HG03045 (cell line): ENCODE measurements around the gene IL23A.
"Not testable (repeated sequence)": the region's sequence is repeated elsewhere in the genome, so short reads cannot be mapped to it uniquely, and the experiment has no call there.

Experiments used
- ATAC-seq: cut with Tn5 transposase; IDR thresholded peaks from one replicate; pipeline ENCODE4 v1.9.1; 2021; ENCODE audit warnings: mild to moderate bottlenecking, moderate library complexity; ENCODE audit not compliant: unreplicated experiment

Gene IL23A, protein sequence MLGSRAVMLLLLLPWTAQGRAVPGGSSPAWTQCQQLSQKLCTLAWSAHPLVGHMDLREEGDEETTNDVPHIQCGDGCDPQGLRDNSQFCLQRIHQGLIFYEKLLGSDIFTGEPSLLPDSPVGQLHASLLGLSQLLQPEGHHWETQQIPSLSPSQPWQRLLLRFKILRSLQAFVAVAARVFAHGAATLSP

DNA sequence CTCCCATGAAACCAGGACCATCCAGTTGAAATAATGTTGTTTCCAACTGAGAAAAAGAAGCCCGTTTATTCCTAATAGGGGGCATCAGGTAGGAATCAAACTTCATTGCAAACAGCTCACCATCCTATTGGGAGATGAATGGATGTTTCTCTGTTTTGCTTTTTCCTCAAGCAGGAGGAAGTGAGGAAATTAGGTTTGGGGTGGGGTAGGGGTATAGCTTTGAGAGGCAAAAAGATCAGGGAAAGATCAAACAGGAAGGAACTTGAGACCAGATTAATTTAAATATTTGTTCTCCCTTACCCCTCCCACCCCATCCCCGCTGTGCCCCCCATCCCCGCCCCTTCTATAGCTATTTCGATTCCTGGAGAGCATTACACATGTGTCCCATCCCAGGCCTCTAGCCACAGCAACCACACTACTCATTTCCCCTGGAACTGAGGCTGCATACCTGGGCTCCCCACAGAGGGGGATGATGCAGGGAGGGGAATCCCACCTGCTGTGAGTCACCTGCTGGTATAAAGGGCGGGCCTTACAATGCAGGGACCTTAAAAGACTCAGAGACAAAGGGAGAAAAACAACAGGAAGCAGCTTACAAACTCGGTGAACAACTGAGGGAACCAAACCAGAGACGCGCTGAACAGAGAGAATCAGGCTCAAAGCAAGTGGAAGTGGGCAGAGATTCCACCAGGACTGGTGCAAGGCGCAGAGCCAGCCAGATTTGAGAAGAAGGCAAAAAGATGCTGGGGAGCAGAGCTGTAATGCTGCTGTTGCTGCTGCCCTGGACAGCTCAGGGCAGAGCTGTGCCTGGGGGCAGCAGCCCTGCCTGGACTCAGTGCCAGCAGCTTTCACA lies at the start of gene IL23A:
IL23A (plus strand) TSS at position 577 of the 850 bp plus-strand sequence; CDS start at position 738, 161 bp downstream.
- ATAC-seq = no peak

DNA sequence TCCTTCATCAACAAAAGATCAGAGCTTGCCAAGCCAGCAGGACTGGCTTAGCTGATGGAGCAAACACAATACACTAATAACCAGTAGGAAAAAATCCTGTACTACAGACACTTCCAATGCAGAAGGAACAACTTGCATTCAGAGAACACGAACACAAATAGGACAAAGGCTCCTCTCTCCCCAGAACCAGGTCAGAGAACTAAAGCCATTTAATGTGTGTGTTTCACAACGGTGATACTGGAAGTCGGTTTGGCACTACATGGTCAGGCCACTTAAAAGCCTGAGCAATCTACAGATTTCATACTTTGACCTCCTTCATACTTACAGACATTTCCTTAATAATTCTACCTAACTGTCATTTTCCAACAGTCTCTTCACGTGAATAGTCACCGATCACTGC lies 44.9 kb upstream of the IL23A start:
- ATAC-seq = no peak

DNA sequence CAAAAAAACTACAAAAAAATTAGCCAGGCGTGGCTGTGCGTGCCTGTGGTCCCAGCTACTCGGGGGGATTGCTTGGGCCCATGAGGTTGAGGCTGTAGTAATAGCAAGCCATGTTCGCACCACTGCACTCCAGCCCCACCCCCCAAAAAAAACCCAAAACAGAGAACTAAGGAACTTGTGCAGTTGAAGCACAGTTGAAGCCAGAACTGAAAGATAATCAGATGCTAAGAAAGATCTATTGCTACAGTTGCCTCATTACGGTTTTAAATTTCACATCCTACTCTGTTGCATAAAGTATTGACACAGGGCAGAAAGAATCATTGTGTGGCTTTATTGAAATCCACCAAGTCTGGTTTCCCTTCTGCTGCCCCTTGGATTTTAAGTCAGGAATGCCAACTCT lies 42.4 kb upstream of the IL23A start:
- no peak for ATAC-seq

DNA sequence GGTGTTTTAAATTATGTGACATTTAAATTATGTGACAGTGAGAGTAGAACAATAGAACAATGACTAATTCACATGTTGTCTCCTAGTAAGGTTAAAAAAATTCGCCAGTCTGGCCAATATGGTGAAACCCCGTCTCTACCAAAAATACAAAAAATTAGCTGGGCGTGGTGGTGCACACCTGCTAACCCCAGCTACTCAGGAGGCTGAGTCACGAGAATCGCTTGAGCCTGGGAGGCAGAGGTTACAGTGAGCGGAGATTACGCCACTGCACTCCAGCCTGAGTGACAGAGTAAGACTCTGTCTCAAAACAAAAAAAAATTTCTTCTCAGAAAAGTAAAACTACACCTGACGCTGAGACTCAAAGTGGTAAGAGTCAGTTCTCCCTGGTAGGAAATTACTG lies 41.3 kb upstream of the IL23A start:
- no peak for ATAC-seq

DNA sequence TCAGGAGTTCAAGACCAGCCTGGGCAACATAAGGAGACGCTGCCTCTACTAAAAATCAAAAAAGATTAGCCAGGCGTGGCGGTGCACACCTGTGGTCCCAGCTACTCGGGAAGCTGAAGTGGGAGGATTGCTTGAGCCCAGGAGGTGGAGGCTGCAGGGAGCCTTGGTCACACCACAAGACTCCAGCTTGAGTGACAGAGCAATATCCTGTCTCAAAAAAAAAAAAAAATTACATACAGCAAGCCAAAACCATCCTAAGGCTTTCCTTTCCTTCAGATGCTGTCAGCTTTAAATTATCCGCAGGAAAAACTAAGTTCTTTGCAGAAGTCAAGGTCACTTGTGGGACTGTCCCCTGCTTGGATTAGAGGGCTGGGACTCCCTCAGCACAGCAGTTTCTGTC lies 39.9 kb upstream of the IL23A start:
- no peak for ATAC-seq

DNA sequence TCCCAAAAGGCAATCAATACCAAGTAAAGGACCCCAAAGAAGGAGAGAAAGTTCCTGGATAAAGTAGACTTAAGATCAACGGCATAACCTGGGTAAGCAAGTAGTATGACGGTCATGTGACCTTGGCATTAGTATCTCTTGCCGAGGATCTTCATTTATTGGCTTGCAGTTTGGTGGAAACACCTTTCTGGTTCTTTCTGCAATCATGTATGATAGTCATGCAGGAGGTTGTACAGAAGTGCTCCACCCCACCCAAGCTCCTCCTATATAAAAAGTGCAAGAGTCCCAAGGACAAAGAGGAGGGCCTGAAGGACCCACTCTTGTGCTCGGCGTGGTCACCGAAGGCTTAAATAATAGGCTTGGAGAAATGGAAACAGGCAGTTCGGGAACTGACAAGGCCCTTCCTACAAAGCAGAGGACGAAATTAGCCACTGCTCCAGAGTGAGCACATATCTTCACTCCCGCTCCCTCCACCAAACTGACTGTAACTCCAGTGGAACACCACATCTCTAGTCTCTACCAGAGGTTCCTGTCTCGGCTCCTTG lies 39.3 kb upstream of the IL23A start:
- no peak for ATAC-seq

DNA sequence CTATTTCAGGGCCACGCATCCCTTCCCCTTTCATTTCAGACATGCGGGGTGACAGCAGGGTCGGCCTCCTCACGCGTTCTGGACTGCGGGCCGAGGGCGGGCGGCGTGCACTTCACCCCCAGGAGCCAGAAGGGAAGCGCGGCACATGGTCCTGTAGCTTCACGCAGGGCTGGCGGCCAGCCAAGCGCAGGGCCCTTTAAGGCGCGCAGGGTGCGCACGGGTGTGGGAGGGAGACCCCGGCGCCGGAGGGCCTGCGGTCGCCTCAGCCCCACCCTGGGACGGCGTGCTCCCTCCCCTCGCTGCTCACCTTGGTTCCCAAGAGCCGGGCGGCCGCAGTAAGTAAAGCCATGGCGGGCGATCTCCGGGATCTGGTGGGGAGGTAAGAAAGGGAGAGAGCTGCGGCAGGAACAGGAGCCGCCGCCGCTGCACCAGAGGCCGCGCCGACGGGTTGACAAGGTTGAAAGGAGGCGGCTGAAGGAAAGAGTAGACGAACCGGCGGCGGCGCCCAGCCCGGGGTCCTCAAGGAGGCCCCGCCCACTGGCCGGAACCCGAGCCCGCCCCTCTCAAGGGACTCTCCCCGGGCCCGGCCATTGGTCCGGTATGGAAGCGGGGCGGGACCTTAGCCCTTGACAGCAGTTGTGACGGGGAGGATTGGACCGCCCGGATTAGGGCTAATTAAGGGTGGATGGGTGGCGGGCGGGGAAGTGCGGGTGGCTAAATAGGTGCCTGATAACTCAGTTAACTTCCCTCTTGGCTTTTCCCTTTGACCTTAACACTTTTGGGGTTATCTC lies 38.6 kb upstream of the IL23A start, which contains the start of gene CS:
CS (minus strand) TSS at position 478 of the 791 bp plus-strand sequence; CDS start at position 349, 129 bp downstream.
- peak; percentile 95 for ATAC-seq

DNA sequence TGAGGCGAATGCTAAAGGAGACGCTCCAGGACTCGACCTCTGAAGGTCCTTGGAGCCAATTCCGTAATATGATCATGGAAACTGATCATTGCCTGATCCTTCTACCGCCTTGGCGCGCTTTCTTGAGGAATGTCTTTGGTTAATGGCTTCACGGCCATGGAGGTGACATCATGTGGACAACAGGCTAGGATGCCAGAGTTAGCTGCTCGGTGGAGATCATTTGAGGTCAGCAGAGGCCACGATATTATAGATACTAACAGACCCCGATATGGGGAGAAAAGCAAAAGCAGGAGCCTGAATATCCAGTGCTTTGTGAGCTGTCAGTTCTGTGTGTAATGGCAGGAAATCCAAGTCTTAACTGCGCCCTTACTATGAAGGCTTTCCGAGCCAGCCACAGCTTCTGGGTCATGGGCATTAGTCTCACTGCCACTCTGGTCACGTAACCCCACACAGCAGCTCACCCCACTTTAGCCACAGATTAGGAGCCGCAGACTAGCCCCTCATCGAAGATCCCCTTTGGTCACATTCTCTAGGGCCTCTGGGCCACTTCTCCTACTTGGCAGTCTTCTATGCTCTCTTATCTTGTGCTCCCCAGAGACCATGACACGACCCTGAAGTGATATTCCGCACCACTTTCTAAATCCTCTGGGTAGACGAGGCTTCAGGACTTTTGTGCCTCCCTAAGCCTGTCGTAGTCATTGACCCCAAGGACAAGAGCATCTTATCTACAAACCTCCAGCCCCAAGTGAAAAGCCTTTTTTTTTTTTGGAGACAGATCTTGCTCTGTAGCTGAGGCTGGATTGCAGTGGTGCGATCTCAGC lies 37.8 kb upstream of the IL23A start:
- ATAC-seq = no peak

DNA sequence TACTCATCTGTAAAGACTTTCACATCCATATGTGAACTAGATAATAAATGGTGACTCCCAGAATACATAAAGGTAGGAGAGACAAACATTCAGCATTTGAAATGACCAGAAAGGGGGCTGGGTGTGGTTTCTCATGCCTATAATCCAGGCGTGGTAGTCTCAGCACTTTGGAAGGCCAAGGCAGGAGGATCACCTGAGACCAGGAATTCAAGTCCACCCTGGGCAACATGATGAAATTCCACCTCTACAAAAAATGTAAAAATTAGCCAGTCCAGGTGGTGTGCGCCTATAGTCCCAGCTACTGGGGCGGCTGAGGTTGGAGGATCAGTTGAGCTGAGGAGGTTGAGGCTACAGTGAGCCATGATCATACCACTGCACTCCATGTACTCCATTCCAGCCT lies 34.4 kb upstream of the IL23A start:
- no peak for ATAC-seq

DNA sequence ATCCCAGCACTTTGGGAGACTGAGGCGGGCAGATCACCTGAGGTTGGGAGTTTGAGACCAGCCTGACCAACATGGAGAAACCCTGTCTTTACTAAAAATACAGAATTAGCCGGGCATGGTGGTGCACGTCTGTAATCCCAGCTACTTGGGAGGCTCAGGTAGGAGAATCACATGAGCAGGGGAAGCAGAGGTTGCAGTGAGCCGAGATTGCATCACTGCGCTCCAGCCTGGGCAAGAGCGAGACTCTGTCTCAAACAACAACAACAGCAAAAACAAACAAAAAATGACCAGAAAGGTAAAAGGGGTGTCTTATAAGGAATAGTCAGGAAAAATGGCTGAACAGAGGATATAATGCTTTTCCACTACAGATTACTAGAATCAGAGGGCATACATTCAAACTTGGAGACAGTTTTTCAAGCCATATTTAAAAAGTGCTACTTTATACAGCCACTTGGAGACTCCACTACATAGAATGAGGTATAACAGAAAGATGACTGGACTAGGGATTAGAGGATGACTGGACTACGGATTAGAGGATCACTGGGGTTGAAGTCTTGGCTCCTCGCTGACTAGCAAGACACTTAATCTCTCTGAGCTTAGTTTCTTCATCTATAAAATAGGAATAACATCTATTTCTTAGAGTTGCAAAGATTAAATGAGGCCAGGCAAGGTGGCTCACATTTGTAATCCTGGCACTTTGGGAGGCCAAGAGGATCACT lies 33.7 kb upstream of the IL23A start:
- ATAC-seq = no peak

DNA sequence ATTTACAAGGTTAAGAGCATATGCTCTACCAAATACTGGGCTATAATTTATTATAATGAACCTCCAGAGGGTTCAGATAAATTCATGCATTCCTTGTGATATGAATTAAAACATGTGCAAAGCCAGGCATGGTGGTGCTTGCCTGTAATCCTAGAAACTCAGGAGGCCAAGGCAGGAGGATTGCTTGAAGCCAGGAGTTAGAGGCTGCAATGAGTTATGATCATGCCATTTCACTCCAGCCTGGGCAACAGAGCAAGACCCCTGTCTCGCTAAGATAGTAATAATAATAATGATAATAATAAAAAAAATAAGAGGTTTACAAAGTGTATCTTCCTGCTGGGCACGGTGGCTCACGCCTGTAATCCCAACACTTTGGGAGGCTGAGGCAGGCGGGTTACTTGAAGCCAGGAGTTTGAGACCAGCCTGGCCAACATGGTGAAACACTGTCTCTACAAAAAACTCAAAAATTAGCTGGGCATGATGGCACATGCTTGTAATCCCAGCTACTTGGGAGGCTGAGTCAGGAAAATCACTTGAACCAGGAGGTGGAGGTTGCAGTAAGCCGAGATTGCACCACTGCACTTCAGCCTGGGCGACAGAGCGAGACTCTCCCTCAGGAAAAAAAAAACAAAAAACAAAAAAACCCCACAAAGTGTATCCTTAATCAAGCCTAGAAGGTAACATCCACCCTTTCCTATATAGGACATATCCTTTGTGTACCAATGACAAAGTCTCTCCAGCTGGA lies 31.3 kb upstream of the IL23A start:
- ATAC-seq = no peak

DNA sequence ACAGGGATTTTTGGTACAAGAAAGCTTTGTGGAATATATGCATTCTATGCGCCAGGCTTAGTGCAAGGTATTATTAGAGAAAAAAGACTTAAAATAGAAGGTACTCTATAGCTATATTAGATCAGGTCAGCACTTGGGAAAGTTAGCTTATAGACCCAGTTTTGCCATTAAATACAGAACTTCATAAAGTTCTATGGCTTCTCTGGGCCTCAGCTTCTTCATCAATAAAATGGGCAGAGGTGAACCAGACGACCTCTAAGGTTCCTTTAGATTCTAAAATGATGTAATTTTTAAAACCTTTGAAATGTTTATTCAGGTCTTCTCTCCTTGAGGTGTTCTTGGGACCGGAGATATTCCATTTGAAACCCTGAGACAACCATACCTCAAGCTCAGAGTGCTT lies 30.0 kb upstream of the IL23A start:
- no peak for ATAC-seq

DNA sequence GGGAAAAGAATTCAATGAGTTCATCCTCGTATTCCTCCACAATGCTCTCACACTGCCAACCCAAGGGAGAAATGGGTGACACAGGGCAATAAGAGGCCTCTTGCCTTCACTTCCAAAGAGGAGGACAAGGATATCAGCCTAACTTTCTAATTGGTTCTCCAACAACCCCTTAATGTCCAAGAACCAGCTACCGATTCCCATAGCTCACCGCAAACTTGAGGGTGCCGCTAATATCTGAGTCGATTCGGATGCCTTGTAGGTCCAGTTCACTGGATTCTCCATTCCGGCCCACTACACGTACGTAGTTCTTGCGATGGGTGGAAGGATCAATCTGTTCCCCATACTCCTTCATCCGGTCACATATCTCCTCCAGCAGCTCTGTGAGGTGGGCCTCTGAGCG lies 27.7 kb upstream of the IL23A start:
- no peak for ATAC-seq

DNA sequence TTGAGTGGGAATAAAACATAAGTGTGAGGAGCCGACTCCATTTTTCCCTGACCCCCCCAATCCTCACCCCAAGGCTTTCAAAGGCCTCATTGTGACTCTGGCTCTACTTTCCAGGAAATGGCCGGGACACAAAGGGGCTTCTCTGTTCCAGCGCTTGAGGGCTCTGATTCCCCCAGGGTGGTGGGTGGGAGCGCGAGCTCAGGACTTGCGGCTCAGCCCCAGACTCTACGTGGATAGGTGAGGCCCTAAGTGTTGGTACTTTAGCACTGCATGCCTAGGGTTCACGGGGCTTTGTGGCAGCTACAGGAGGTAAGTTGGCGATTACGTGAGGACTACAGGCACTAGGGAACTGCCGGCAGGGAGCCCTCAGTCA lies 23.4 kb upstream of the IL23A start:
- ATAC-seq = no peak

DNA sequence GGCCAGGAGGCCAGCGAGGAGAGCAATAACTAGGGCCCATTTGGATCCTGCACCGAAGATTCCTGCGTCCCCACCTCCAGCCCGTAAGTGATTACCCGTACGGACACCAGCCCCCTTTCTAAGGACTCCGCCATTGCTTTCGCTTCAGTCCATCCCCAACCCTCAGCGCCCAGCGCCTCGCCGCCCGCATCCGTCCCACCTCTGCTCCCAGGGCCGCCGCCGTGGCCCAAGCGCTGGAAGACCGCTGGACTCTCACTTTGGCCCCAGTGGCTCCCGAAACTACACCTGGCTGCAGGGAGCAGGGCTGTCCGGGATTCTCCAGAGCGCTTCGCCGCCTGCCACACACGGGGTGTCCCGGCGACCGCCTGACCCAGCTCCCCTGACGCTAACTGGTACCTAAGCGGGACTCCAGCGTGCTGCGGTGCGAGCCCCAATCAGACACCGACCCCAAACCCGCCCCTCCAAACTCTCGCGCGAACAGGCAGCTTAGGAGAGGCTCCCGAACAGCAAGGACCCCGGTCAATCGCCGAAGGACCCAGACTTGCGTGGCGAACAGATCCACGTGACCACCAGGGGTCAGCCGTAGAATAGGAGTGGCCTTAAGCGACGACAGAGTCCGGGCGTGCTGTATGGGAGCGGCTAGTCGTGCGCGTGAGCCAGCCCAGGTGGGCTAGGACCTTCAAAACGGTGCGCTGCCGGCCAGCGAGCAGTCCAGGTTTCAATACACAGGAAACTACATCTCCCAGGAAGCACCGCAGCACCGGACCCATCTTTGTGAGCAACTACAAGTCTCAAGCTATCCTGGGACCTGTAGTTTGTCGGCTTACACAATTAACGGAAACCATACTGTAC lies 22.8 kb upstream of the IL23A start, which contains the start of gene CNPY2:
CNPY2 (minus strand) TSS at position 367 of the 852 bp plus-strand sequence. CDS start 771 bp downstream, outside the sequence.
- peak; percentile 88 for ATAC-seq

DNA sequence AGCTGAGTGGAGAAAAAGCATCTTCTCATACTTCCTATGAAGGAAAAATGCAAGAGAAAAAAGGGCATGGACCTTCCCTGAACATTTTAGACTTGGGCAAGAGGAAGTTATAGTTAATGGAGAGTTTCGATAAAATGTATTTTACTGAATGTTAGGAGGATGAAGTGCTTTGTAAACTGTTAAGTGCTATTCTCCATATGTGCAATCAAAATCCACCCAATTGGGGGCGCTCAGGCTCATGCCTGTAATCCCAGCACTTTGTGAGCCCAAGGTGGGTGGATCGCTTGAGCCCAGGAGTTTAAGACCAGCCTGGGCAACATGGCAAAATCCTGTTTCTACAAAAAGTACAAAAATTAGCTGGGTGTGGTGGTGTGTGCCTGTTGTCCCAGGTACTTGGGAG lies 21.0 kb upstream of the IL23A start:
- no peak for ATAC-seq

DNA sequence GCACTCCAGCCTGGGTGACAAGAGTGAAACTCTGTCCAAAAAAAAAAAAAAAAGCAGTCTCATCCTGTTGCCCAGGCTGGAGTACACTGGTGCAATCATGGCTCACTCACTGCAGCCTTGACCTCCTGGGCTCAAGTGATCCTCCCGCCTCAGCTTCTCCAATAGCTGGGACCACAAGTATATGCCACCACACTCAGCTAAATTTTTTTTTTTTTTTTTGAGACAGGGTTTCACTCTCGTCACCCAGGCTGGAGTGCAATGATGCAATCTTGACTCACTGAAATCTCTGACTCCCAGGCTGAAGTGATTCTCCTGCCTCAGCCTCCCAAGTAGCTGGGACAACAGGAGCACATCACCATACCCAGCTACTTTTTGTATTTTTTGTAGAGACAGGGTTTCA lies 17.7 kb upstream of the IL23A start:
- ATAC-seq = no peak

DNA sequence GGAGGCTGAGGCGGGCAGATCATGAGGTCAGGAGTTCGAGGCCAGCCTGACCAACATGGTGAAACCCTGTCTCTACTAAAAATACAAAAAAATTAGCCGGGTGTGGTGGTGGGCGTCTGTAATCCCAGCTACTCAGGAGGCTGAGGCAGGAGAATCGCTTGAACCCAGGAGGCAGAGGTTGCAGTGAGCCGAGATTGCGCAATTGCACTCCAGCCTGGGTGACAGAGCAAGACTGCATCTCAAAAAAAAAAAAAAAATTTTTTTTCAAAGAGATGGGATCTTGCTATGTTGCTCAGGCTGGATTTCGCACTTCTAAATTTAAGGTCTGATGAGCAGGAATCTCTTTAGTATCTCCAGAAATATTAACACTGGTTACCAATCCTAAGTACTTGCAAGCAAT lies 17.1 kb upstream of the IL23A start:
- not testable (repeated sequence) for ATAC-seq
